Tibial artery (tissue), 4 donors: ENCODE data around the gene UPF3A.
"Not testable (repeated sequence)": the region's sequence is repeated elsewhere in the genome, so short reads cannot be mapped to it uniquely, and the experiment has no call there.

Experiments used
- DNase-seq, 2 donors: peaks; one replicate each; pipeline ENCODE4 v3.0.0-alpha.2; 2019
- H3K27ac ChIP-seq, 2 donors: fragments of 200-600 bp; sonication (generic) in 1 of 2; 1 replicate in 1 of 2; 2 replicates in 1 of 2; pipeline ENCODE4 v1.5.1; 2018 to 2019; ENCODE audit warnings: mild to moderate bottlenecking in 1 of 2
- H3K27me3 ChIP-seq, 2 donors: fragments of 200-600 bp; sonication (generic) in 1 of 2; one replicate each; pipeline versions ENCODE4 v1.5.1 to v1.6.0; 2016 to 2019
- H3K36me3 ChIP-seq, 3 donors: fragments of 200-600 bp; sonication (generic) in 2 of 3; one replicate each; pipeline ENCODE4 v1.5.1; 2016 to 2019; ENCODE audit warnings: mild to moderate bottlenecking in 2 of 3
- H3K4me1 ChIP-seq, 4 donors: fragments of 200-600 bp; sonication (generic) in 2 of 4; 1 replicate in 3 of 4; 2 replicates in 1 of 4; pipeline ENCODE4 v1.5.1; 2016 to 2019
- H3K4me3 ChIP-seq, 2 donors: fragments of 200-600 bp; sonication (generic) in 1 of 2; 1 replicate in 1 of 2; 2 replicates in 1 of 2; pipeline ENCODE4 v1.5.1; 2018 to 2019; ENCODE audit warnings: mild to moderate bottlenecking in 2 of 2
- H3K9me3 ChIP-seq, 3 donors: fragments of 200-600 bp; sonication (generic) in 1 of 3; one replicate each; pipeline ENCODE4 v1.5.1; 2016 to 2019
- intact Hi-C: fragments of 100-400 bp; cut with DNase I; formaldehyde crosslinking; loops from one replicate; pipeline ENCODE4 v1.15.0; 2023; ENCODE audit warnings: low total_unique reads
- TF ChIP-seq, protein P1 (sequence below), 2 experiments: fragments of 200-600 bp in 1 of 2; fragments of 450-650 bp in 1 of 2; IDR thresholded peaks; one replicate each; pipeline ENCODE4 v1.5.1; 2017 to 2019; ENCODE audit warnings: antibody characterized with exemption in 2 of 2, mild to moderate bottlenecking in 1 of 2, moderate library complexity in 1 of 2

Gene UPF3A

GRCh38 chr13:114259374-114259773 is 22.0 kb upstream of the UPF3A start:
- H3K4me3 ChIP-seq, result no peak overlapping the region
- no peaks in the 10 kb centered on the region for H3K9me3 ChIP-seq
- H3K27me3 ChIP-seq, result no peaks in the 10 kb centered on the region
- DNase-seq, result no peak
- H3K4me1 ChIP-seq, result no peaks in the 10 kb centered on the region
- TF ChIP-seq, protein P1, sequence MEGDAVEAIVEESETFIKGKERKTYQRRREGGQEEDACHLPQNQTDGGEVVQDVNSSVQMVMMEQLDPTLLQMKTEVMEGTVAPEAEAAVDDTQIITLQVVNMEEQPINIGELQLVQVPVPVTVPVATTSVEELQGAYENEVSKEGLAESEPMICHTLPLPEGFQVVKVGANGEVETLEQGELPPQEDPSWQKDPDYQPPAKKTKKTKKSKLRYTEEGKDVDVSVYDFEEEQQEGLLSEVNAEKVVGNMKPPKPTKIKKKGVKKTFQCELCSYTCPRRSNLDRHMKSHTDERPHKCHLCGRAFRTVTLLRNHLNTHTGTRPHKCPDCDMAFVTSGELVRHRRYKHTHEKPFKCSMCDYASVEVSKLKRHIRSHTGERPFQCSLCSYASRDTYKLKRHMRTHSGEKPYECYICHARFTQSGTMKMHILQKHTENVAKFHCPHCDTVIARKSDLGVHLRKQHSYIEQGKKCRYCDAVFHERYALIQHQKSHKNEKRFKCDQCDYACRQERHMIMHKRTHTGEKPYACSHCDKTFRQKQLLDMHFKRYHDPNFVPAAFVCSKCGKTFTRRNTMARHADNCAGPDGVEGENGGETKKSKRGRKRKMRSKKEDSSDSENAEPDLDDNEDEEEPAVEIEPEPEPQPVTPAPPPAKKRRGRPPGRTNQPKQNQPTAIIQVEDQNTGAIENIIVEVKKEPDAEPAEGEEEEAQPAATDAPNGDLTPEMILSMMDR (IDR thresholded peaks at IDR 0.05), result no peak
- no peak overlapping the region for H3K27ac ChIP-seq
- peaks cover 88 to 97% (median 88%) of the 10 kb centered on the region in 3 donors for H3K36me3 ChIP-seq
- intact Hi-C loops, result no loop called here

DNA sequence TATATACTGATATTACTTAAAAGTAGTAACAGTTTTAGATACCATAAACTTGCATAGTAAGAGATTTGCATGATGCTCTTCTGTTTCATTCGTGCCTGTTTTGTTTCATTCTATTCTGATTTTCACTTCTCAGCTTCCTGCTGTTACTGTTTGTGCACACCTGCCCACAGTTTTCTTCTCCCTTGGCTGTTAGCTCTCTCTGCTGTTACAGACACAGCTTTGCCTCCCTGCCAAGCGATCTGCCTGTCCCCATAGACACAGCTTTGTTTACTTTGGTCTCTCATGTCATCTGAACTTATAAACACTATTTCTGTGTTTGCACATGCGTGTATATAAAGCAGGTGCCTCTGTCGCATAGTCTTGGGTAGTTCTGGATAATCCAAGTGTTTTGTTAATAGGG is 21.4 kb upstream of the UPF3A start:
- Histone ChIP-seq H3K4me1 (no peaks in the 10 kb centered on the region), H3K4me3 (no peak overlapping the region), H3K36me3 (peaks cover 86 to 99% (median 89%) of the 10 kb centered on the region in 3 donors), H3K9me3 (no peaks in the 10 kb centered on the region), H3K27me3 (no peaks in the 10 kb centered on the region), H3K27ac (no peak overlapping the region)
- TF ChIP-seq, protein P1 (IDR thresholded peaks at IDR 0.05), result no peak
- intact Hi-C loops, result no loop called here
- DNase-seq, result no peak

DNA sequence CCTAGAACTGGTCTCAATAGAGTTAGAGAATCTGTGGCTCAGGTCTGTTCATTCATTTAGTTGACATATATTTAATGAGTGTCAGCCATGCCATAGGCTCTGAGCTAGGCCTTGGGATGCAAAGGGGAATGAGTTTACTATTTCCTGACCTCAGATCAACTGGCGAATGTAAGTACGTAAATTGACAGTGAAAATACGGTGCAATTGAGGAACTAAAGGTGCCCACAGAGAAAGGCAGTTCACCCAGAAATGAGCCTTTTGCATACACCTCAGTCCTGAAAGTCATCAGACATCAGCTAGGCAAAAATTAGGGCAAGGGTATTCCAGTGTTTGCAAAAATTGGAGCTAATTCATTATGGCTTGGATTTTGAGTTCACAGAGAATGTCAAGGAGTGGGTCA is 20.6 kb upstream of the UPF3A start:
- no peaks in the 10 kb centered on the region for H3K9me3 ChIP-seq
- no peak overlapping the region for H3K4me3 ChIP-seq
- no peak overlapping the region for H3K27ac ChIP-seq
- TF ChIP-seq, protein P1 (IDR thresholded peaks at IDR 0.05), result no peak
- DNase-seq, result no peak
- intact Hi-C loops, result no loop called here
- H3K36me3 ChIP-seq, result peaks cover 83 to 99% (median 91%) of the 10 kb centered on the region in 3 donors
- H3K27me3 ChIP-seq, result no peaks in the 10 kb centered on the region
- H3K4me1 ChIP-seq, result no peaks in the 10 kb centered on the region

DNA sequence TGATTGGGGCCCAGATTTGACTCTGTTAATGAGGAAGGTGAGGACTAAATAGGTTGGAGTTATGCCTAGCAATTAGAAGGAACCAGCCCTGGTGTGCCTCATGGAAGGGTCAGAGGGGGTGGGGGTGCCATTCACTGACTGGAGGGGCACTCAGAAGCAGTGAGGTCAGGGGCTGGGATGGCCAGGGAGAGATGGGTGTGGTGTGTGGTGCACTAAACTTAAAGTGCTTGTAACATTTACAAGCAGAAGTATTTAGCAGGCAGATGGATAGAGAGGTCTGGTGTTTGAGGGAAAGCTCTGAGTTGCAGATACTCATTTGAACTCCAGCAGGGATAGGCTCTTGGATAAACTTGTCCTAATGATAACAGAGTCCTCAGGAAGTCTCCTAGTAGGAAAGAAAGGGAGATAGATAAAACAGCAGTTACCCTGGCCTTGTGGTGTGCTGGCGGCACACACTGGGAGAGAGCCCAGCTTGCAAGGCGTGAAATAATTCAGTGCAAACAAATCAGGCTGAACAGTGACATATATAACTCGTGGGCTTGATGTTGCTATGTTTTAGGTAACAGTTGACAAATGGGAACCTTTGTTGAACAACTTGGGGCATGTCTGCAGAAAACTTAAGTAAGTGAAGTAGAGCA is 20.0 kb upstream of the UPF3A start:
- intact Hi-C loops, result no loop called here
- TF ChIP-seq, protein P1 (IDR thresholded peaks at IDR 0.05), result no peak
- H3K4me3 ChIP-seq, result no peak overlapping the region
- H3K9me3 ChIP-seq, result no peaks in the 10 kb centered on the region
- no peak overlapping the region for H3K27ac ChIP-seq
- H3K36me3 ChIP-seq, result peaks cover 83 to 99% (median 93%) of the 10 kb centered on the region in 3 donors
- H3K27me3 ChIP-seq, result no peaks in the 10 kb centered on the region
- no peak for DNase-seq
- H3K4me1 ChIP-seq, result no peaks in the 10 kb centered on the region

- intact Hi-C loops, result no loop called here
- no peak overlapping the region for H3K4me3 ChIP-seq
- no peaks in the 10 kb centered on the region for H3K4me1 ChIP-seq
- peaks cover 80 to 100% (median 95%) of the 10 kb centered on the region in 3 donors for H3K36me3 ChIP-seq
- no peak for DNase-seq
- no peaks in the 10 kb centered on the region for H3K27me3 ChIP-seq
- H3K9me3 ChIP-seq, result no peaks in the 10 kb centered on the region
- TF ChIP-seq, protein P1 (IDR thresholded peaks at IDR 0.05), result no peak
- H3K27ac ChIP-seq, result no peak overlapping the region
Observed at GRCh38 chr13:114263578-114263977, 17.8 kb upstream of the UPF3A start.

DNA sequence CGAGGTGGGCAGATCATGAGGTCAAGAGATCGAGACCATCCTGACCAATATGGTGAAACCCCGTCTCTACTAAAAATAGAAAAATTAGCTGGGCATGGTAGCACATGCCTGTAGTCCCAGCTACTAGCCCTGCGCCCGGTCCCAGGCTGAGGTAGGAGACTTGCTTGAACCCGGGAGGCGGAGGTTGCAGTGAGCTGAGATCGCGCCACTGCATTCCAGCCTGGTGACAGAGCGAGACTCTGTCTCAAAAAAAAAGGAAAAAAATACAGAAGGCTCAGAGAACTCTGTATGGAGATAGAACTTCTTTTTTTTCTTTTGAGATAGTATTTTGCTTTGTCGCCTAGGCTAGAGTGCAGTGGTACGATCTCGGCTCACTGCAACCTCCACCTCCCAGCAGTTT is 17.1 kb upstream of the UPF3A start:
- peaks cover 80 to 100% (median 95%) of the 10 kb centered on the region in 3 donors for H3K36me3 ChIP-seq
- H3K27ac ChIP-seq, intact Hi-C loops, DNase-seq, H3K4me3 ChIP-seq, H3K4me1 ChIP-seq, H3K9me3 ChIP-seq, H3K27me3 ChIP-seq: not testable (repeated sequence)
